ENCODE measurements around the gene PRICKLE2.

GRCh38 chr3:64270142-64270865, 45.0 kb upstream of the PRICKLE2 start:
- no peak for TF ChIP-seq CTCF (IDR thresholded peaks at IDR 0.05)
- TF ChIP-seq POLR2A (IDR thresholded peaks at IDR 0.05) = no peak
